GM21723 (cell line): ENCODE results near the gene FCN1.
"Not testable (repeated sequence)": the region's sequence is repeated elsewhere in the genome, so short reads cannot be mapped to it uniquely, and the experiment has no call there.

ENCODE experiments used
- ATAC-seq: cut with Tn5 transposase; IDR thresholded peaks from one replicate; pipeline ENCODE4 v1.9.1; 2021; ENCODE audit warnings: mild to moderate bottlenecking, moderate library complexity; ENCODE audit not compliant: unreplicated experiment

The FCN1 gene

DNA sequence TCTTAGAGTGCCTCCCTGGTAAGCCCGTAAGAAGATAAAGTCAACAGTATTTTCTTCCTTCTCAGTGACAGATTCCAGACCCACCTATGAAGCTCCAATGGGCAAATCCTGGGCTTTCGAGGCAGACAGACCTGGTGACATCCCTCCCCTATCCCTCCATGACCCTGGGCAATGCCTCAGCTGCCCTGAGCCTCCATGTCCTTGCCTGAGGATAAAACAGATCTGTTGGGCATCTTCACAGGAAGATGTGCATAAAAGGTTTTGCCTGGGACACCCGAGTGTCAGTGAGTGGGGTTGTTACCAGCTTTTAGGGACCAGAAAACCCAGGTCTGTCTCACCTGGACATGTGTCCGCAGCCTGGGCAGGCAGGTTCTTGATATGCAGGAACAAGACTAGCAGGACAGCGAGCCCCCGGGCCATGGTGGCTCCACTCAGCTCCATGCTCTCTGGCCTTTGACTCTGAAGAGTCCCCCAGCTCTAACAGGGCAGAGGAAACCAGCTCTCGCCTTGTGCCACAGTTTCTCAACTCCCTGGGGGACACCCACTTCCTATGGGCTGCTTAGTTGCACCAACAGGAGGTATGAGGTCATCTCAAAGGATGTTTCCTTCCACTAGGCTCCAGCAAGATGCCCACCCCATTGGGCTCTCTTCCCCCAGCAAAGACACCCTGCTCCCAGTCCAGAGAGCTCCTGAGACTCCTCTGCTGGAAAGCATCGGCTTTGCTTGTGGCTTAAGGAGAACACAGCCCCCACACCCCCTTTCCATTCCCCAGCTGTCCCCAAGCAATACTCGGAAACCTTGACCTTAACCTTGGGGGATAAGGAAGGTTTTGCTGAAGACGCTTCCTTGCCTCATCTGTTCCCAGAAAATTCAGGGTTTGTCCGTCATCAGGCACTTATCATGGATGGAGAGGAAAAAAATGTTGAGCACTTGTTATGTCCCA is at the start of gene FCN1:
Gene FCN1 (minus strand): TSS at position 482 of the 943 bp plus-strand sequence. CDS start 41 bp downstream, at position 441.
- ATAC-seq, result no peak

GRCh38 chr9:134966697-134967546 is 49.2 kb upstream of the FCN1 start:
- ATAC-seq, result no peak

DNA sequence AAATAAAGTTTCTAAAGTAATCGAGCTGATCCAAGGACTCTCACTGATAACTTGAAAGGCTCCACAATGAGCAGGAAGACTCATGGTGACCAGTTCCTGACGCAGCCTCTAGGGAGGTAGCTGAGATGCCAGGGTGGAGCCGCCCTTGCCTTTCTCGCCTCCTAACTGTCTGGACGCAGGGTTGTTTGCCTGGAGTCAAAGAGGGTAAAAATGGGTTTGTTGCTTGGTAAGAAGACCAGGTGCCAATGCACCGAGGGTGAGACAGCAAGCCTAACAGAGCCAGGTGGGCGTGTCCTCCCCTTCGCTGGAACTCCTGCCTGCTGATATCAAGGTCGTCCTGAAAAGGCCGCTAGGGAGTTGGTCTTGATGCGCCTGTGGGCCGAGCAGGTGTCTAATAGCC is 48.6 kb upstream of the FCN1 start:
- no peak for ATAC-seq

DNA sequence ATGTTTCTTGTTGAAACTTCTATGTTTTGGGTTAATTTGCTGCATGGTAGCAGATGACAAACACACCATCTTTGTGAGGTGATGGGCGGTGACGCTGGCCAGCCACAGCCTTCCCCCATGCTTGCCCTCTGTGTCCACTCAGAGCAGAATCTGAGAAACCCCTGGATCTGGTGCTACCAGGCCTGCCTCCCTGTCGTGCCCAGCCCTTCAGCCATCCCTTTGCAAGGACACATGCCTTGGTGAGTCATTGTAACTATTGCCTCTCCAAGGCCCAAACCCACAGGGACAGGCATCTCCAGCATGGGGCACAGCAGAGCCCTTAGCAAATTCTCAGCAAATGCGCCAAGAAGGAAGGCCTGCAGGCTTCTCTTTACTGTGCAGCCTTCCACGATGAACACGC is 48.1 kb upstream of the FCN1 start:
- no peak for ATAC-seq

DNA sequence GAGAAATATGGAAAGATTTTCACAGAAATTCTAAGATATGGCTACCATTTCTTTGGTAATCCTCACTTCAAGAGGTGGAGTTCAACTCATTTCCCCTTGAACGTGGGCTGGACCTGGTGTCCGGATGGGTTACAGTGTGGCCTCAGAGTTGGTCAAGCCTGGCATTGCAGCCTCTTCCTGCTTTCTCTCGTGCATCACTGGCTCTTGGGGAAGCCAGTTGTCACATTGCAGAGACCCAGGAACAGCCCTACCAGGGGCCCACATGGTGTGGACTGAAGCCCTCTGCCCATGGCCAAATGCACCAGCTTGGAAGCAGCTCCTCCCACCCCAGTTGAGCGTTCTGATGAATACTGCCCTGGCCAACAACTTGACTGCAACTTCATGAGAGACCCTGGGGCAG is 47.7 kb upstream of the FCN1 start:
- ATAC-seq, result no peak

DNA sequence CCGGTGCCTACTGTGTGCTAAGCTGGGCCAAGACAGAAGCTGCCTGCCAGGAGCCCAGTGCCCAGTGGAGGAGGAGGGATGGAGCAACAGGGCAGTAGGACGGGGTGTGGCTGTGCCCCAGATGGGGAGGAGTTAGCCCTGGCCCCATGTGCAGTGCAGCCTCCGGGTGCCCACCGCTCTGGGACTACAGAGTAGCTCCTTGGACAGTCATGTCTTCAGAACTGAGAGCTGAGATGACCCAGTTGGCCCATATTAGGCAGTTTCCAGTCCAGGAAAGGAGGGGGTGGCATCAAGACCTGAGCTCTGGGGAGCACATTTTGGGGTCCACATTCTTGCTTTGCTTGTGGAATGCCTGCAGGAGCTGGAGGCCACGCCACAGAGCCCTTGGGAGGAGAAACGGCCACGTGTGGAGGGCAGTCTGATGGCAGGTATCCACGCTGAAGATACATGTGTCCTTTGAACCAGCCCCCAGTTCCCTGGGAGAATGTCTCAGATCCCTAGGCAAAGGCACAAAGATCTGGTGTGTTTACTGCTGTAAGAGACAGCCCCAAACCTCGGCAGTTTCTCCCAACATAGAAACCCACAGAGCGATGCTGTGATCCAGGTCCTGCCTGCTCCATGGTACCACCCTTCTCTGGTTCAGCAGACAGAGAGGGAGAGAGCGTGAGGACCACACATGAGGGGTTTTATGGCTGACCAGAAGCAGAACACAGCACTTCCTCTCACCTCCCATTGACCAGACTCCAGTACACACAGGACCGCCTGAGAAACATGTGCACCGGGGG is 46.8 kb upstream of the FCN1 start:
- ATAC-seq, result no peak

DNA sequence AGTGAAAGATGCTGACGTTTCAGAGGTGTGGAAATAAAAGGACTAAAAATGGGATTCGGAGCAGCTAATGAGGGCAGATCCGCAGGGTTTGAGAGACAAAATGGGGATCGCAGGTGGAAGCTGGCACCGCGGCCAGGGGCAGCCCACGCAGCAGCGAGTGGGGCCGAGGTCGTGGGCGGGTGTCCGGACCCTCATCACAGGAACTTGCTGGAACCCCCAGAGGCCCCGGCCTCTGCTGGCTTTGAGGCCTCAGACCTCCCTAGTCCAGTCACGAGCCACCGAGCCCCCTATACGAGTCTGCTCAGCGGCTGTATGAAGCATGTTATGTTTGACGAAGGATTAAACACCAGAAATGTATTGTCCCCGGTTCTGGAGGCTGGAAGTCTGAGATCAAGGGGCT is 45.8 kb upstream of the FCN1 start:
- ATAC-seq, result no peak

DNA sequence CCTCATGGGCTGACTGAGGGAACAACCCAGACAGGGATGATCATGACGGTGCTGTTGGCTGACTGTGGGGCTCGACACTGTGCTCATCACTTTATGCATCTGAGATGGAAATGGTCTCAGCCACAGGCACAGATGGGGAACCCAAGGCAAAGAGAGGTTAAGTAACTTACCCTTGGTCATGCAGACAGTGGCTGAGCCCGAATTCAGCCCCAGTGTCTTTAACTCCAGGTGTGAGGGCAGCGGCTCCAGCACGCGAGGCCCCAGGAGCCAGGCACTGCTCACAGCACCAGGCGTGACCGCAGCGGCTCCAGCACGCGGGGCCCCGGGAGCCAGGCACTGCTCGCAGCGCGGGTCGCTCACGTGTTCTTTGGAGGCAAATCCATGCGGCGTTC is 45.3 kb upstream of the FCN1 start:
- ATAC-seq, result no peak

DNA sequence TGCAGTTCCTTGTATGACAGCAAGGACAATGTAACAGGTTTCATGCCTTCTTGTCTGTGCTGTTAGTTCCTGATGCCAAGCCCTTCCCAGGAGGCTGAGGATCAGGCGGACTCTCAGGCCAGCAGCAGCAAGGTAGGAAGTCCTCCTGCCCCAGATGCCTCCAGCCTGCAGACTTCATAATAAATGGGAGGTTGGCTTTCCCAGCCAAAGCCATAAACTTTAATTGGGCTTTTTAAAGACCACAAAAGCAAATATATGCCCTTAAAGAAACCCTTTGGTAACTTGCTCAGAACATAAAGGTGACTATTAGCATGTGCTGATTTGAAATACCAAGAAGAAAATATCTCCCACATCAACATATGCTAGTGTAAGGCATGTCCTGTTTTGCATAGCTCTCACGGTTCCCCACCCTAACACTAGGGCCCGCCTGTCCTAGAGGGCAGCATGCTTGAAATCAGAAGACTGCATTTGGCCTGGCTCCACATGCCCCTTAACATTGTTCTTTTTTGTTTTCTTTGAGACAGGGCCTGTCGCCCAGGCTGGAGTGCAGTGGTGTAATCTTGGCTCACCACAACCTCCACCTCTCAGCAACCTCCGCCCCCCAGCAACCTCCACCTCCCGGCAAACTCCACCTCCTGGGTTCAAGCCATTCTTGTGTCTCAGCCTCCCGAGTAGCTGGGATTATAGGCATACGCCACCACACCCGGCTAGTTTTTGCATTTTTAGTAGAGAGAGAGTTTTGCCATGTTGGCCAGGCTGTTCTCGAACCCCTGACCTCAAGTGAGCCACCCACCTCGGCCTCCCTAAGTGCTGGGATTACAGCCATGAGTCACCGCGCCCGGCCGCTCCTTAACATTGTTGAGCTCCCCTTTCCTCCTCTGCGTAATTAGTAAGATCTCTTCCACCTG is 44.6 kb upstream of the FCN1 start:
- no peak for ATAC-seq

GRCh38 chr9:134961331-134962064 is 43.8 kb upstream of the FCN1 start:
- ATAC-seq, result no peak

DNA sequence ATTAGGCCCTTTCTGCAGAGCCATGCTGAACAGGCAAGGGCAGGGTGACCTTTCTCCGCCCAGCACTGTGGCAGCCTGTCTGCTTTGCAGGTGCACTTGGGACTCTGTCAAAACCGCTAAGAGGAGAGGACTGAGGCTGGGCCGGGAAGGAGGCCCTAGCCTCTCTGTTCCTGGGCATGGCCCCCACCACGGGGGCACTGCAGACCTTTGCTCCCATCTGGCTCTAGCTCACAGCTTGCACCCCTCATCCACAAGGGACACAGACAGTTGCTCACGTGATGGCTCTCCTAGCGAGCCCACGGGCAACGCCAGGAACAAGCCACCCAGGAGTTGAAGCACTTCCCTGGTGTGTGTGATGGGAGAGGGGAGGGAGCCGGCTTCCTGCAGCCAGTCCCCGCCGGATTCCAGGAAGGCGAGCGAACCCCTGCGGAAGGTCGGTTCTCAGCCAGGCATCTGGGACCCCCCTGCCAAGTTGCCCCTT is 43.0 kb upstream of the FCN1 start:
- ATAC-seq, result no peak

DNA sequence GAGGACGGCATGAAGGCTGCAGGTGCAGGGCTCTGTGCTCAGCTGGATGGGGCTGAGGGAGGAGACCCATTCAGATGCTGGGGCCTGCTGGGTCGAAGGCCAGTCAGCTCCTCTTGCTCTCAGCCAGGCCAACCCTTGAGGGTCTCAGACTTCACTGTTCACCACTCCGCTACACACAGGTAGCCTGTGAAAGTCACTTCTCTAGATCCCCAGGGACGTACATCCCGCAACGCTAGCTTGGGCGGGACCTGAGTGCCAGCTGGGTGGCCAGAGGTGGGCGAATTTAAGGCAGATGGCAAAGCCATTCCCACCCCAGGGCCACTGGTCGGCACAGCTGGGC is 42.2 kb upstream of the FCN1 start:
- ATAC-seq, result no peak

DNA sequence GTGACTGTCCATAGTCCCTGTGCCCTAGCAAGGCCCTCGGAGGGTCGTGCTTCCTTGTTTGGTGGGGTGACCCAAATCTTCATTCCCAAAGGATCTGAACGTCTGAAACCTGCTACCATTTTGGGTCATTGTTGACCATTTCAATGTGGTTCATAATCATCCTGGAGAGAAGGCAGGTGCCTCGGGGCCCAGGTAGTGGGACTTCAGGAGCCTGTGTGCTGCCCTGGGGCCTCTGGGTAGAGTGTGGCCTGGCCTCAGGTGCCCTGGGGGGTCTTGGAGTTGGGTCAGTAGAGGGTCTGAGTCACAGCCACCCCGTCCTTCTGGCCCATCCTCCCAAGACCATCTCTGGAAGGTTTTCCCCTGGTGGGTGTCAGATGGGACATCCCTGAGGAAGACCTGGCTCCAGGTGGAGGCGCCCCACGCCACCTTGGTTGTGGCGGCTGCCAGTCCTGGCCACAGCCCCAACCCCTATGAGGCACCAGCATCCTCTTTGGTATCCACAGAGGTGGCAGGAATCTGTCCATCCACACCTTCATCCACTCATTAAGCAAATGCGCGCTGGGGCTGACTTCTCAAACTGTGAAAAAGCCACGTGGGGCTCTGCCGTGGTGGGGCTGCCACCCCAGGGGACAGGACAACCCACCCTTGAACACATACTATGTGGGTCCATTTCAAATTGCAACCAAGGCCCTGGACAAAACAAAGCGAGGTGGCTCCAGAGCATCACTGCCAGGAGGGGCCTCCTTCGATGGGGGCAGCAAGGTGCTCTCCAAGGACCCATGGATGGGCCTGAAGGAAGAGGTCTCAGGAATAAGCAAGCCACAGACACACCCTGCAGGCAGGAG is 41.6 kb upstream of the FCN1 start:
- ATAC-seq, result no peak

GRCh38 chr9:134957945-134958227 is 40.2 kb upstream of the FCN1 start:
- no peak for ATAC-seq

DNA sequence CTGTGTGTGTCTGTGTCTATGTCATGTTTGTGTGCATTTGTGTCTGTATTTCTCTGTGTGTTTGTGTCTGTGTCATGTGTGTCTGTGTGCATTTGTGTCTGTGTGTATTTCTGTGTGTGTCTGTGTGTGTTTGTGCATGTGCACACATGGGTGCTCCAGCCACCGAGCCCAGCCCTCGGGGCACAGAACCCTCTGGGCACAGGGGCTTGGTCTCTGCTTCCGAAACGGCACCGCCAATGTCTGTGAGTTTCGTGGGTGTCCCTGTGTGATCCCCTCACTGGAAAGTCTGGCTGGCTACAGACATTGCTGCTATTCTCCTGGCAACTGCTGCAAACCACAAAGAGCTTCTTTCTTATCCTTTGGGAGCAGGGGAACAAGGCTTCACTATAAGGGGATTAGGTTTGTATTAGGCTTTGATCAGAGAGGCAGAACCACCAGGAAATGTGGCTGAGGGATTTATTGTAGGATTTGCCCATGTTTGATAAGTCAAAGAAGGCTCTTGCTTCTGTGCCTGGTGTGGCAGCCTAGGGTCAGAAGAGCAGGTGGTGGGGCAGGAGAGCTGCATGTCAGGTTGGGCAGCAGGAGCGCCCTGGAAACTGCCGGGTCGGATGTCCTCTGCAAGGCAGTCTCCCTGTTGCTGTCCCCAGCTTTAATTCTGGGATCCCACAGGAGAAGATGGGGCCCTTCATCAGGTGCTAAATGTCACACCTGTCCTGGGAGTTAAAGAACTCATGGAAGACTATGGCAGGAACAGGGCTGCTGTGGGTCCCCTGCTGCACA is 39.6 kb upstream of the FCN1 start:
- ATAC-seq, result no peak

DNA sequence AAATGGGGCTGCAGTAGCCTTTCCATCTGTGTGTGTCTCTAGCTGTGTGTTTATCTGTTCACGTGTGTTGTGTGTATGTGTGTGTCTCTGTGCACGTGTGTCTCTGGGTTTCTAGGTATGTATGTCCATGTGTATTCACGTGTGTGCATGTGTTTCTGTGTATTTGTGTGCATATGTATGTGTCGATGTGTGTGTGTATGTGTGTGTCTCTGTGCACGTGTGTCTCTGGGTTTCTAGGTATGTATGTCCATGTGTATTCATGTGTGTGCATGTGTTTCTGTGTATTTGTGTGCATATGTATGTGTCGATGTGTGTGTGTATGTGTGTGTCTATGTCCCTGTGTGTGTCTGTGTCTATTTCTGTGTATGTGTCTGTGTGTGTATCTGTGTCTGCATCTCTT is 38.7 kb upstream of the FCN1 start:
- not testable (repeated sequence) for ATAC-seq

GRCh38 chr9:134955801-134956200 is 38.1 kb upstream of the FCN1 start:
- no peak for ATAC-seq

DNA sequence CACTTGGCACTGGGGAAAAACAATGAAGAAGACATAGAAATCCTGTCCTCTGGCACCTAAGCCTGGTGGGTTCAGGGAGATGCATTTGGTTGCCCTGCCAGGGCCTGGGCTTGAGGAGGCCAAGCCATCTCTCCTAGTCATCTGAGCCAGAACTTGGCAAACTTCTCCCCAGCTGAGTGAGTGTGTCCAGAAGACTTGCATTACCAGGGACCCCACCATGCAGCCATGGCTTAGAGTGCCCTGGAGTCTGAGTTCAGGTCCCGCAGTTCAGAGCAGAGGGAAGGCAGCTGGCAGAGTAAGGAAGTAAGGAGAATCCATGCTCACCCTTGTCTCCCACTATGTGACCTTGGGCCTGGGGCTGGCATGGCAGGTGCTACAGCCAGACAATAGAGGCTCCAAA is 37.4 kb upstream of the FCN1 start:
- ATAC-seq, result no peak
